ENCODE measurements around the gene TAS1R3.

The TAS1R3 gene

DNA sequence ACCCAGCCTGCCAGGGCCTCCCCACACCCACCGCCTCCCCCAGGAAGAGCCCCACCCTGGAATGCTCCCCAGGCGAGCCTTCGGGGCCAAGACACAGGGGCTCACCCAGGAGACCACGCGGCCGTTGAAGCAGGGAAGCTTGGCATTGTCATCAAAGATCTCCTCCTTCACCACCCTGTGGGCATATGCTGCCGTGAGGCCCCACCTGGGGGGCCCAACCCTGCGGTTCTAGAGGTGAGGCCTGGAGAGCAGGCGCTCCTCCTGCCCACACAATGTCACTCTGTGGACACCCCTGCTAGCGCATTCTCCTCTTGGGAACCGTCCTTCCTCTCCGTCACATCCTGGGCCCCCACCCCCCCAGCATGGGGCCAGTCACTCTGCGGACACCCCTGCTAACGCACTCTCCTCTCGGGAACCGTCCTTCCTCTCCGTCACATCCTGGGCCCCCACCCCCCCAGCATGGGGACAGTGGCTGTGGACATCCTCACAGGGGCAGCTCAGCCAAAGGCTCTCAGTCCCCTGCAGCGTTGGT is 11.6 kb downstream of the TAS1R3 start:
- Mint-ChIP-seq H3K36me3 (ENCODE audit: low read depth) (peaks cover 12% of the 10 kb centered on the region), H3K27ac (no peak overlapping the region), H3K4me1 (peaks cover 13% of the 10 kb centered on the region), H3K9me3 (no peaks in the 10 kb centered on the region), H3K27me3 (ENCODE audit: low read depth, poor library complexity) (no peaks in the 10 kb centered on the region), H3K4me3 (no peak overlapping the region)
- no peak for TF ChIP-seq CTCF (IDR thresholded peaks at IDR 0.05)
- DNase-seq: no peak

GRCh38 chr1:1343811-1344421 is 12.8 kb downstream of the TAS1R3 start:
- Mint-ChIP-seq H3K9me3 (no peaks in the 10 kb centered on the region), H3K36me3 (ENCODE audit: low read depth) (peaks cover 12% of the 10 kb centered on the region), H3K27me3 (ENCODE audit: low read depth, poor library complexity) (no peaks in the 10 kb centered on the region), H3K27ac (no peak overlapping the region), H3K4me1 (peaks cover 19% of the 10 kb centered on the region), H3K4me3 (no peak overlapping the region)
- DNase-seq: no peak
- TF ChIP-seq CTCF (IDR thresholded peaks at IDR 0.05): no peak

- Mint-ChIP-seq H3K27me3 (ENCODE audit: low read depth, poor library complexity) (no peaks in the 10 kb centered on the region), H3K27ac (no peak overlapping the region), H3K9me3 (no peaks in the 10 kb centered on the region), H3K4me3 (no peak overlapping the region), H3K36me3 (ENCODE audit: low read depth) (peaks cover 12% of the 10 kb centered on the region), H3K4me1 (peaks cover 19% of the 10 kb centered on the region)
- peak; percentile 56 for TF ChIP-seq CTCF (IDR thresholded peaks at IDR 0.05)
- peak; percentile 64 for DNase-seq
Observed at GRCh38 chr1:1344655-1345361, 13.7 kb downstream of the TAS1R3 start.

- H3K27ac Mint-ChIP-seq: no peak overlapping the region
- H3K4me1 Mint-ChIP-seq: peaks cover 19% of the 10 kb centered on the region
- H3K27me3 Mint-ChIP-seq (ENCODE audit: low read depth, poor library complexity): no peaks in the 10 kb centered on the region
- H3K36me3 Mint-ChIP-seq (ENCODE audit: low read depth): peaks cover 10% of the 10 kb centered on the region
- DNase-seq: no peak
- no peak overlapping the region for H3K4me3 Mint-ChIP-seq
- H3K9me3 Mint-ChIP-seq: no peaks in the 10 kb centered on the region
- no peak for TF ChIP-seq CTCF (IDR thresholded peaks at IDR 0.05)
Observed at GRCh38 chr1:1345384-1345783, 14.3 kb downstream of the TAS1R3 start.

- Mint-ChIP-seq H3K4me3 (no peak overlapping the region), H3K27ac (no peak overlapping the region), H3K27me3 (ENCODE audit: low read depth, poor library complexity) (no peaks in the 10 kb centered on the region), H3K36me3 (ENCODE audit: low read depth) (peaks cover 5% of the 10 kb centered on the region), H3K4me1 (peaks cover 19% of the 10 kb centered on the region), H3K9me3 (no peaks in the 10 kb centered on the region)
- DNase-seq: no peak
- TF ChIP-seq CTCF (IDR thresholded peaks at IDR 0.05): no peak
Observed at GRCh38 chr1:1345860-1346500, 14.9 kb downstream of the TAS1R3 start.

Measured in nephron progenitor cell (in vitro differentiated cells).